ENCODE measurements around the gene HLCS.
"Not testable (repeated sequence)": the region's sequence is repeated elsewhere in the genome, so short reads cannot be mapped to it uniquely, and the experiment has no call there.

The HLCS gene

DNA sequence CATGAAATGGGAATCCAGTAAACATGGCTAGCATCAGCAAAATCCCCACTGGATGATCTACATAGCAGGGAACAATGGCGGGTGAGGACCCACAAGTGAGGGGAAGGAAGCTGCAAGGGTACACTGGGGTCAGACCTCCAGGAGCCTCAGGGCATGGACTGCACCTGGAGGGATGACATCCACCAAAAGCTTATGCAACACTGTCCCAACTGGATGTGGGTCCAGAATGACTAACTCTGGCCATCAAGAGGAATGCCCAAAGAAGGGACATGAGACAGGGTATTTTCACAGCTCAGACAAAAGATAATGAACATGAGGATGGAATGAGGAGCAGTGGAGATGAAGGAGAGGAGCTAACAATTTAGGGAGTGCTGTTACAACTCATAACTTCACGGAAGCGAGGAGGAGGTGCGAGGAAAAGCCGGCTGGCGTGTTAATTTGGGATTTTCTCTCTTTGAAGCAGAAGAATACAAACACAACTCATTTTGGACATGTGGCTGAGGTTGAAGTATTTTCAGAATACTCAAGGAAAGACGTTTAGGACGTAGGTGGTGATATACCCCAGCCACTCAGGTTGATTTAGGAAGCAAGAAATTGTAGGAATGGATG is 5.7 kb downstream of the HLCS start:
- TF ChIP-seq, protein P1, sequence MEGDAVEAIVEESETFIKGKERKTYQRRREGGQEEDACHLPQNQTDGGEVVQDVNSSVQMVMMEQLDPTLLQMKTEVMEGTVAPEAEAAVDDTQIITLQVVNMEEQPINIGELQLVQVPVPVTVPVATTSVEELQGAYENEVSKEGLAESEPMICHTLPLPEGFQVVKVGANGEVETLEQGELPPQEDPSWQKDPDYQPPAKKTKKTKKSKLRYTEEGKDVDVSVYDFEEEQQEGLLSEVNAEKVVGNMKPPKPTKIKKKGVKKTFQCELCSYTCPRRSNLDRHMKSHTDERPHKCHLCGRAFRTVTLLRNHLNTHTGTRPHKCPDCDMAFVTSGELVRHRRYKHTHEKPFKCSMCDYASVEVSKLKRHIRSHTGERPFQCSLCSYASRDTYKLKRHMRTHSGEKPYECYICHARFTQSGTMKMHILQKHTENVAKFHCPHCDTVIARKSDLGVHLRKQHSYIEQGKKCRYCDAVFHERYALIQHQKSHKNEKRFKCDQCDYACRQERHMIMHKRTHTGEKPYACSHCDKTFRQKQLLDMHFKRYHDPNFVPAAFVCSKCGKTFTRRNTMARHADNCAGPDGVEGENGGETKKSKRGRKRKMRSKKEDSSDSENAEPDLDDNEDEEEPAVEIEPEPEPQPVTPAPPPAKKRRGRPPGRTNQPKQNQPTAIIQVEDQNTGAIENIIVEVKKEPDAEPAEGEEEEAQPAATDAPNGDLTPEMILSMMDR (IDR thresholded peaks at IDR 0.05; ENCODE audit: extremely low read depth, missing control alignments), result no peak
- no peak for DNase-seq (ENCODE audit: low spot score)

DNA sequence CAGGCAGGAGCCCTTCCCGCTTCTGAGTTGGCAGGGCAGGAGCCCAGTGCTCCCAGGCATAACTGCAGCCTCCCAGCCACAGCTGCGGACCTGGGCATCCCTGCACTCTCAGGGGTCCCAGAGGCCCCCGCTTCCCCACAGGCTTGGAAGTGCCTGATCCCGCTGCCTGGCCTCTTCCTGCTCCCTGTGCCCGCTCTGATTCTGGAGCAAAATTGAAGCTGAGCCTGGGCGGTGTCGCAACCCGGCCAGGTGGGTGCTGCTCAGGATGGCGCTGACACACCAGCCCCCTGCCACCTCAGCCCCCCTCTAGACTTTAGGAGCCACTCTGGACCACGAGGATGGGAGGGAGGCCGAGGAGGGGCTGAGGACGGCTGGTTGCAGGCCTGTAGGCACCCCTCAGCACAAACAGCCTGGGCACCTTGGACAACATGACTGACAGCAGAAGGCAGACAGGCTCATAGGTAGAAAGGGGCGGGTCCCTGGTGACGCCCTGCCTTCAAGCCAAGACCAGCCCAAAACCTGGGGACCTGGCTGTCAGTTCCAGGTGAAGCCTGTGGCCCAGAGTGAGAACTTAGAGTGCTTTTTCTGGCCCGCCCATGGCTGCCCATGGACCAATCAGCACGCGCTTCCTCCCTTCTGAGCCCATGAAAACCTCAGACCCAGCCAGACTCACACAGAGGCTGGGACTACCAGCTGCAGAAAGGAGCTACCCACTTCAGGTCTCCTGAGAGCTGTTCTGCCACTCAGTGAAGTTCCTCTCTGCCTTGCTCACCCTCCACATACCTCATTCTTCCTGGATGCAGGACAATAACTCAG is 7.2 kb downstream of the HLCS start:
- no peak for DNase-seq (ENCODE audit: low spot score)
- TF ChIP-seq, protein P1 (IDR thresholded peaks at IDR 0.05; ENCODE audit: extremely low read depth, missing control alignments), result no peak

DNA sequence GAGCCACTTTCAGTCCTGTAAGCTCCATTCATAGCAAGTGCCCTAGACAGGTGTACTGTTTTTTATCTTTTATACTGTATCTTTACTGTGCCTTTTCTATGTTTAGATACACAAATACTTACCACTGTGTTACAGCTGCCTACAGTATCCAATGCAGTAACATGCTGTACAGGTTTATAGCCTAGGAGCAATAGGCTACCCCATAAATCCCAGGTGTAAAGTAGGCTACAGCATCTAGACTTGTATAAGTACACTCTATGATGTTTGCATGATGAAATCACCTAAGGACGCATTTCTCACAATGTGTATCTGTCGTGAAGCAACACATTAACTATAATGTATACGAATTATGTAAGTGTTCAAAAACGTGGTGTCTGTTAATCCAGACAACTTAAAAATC is 10.7 kb downstream of the HLCS start:
- TF ChIP-seq, protein P1 (IDR thresholded peaks at IDR 0.05; ENCODE audit: extremely low read depth, missing control alignments), result no peak

GRCh38 chr21:36952331-36952730 is 14.1 kb downstream of the HLCS start:
- not testable (repeated sequence) for DNase-seq (ENCODE audit: low spot score)

More for the DNA sequence above, 10.7 kb downstream of the HLCS start:
- no peak for DNase-seq (ENCODE audit: low spot score)

GRCh38 chr21:36949171-36950141 is 17.0 kb downstream of the HLCS start:
- DNase-seq (ENCODE audit: low spot score), result no peak
- TF ChIP-seq, protein P1 (IDR thresholded peaks at IDR 0.05; ENCODE audit: extremely low read depth, missing control alignments), result no peak

DNA sequence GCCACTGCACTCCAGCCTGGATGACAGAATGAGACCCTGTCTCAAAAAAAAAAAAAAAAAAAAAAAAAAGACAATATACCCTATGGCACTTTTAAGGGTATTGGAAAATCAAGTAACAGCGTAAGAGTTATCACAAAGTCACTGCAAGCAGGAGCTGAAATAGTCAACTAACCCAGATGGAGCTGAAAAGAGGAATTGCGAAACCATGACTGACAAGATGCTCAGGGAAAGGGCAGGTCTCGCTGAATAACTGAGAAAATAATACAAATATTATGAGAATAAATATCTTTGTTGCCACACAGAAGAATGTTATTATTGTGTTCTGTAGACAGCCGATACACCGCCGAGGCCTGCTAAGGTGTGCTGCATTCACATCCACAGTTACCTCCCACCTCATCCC is 17.8 kb downstream of the HLCS start:
- DNase-seq (ENCODE audit: low spot score), result no peak

GRCh38 chr21:36946949-36947356 is 19.5 kb downstream of the HLCS start:
- no peak for DNase-seq (ENCODE audit: low spot score)

More for the DNA sequence above, 17.8 kb downstream of the HLCS start:
- TF ChIP-seq, protein P1 (IDR thresholded peaks at IDR 0.05; ENCODE audit: extremely low read depth, missing control alignments), result no peak

More at GRCh38 chr21:36946949-36947356, 19.5 kb downstream of the HLCS start:
- TF ChIP-seq, protein P1 (IDR thresholded peaks at IDR 0.05; ENCODE audit: extremely low read depth, missing control alignments), result no peak
